GM12878 (cell line): ENCODE data around the gene DYNC1H1. TPM values are rescaled to one million over a fixed set of nuclear protein-coding genes. Genes with fewer than 3 reads are reported as not detected.

Experiments used
- ATAC-seq: fragments of 200-7000 bp; cut with Tn5 transposase; 3 replicates; pipeline ENCODE4 v1.9.1; 2020; ENCODE audit warnings: mild to moderate bottlenecking, moderate library complexity
- BruUV-seq: library from RNA; stranded (reverse); fragments of 400-500 nt; replicated peaks from 2 replicates; lab custom pipeline; 2021; lab: Mats Ljungman, UMichigan
- CTCF ChIA-PET: fragments of 300-600 bp; sonication (Branson Sonifier 250); formaldehyde crosslinking; extraction: SDS; loops from one replicate; lab custom pipeline; 2021; ENCODE audit warnings: inconsistent platforms; lab: Yijun Ruan, JAX
- POLR2A ChIA-PET: fragments of 350-600 bp; formaldehyde crosslinking; extraction: SDS; loops from one replicate; lab custom pipeline; 2021; ENCODE audit warnings: inconsistent platforms; lab: Charles Lee
- RAD21 ChIA-PET: fragments of 300-600 bp; sonication (Branson Sonifier 250); formaldehyde crosslinking; loops from one replicate; lab custom pipeline; 2023; ENCODE audit warnings: antibody characterized with exemption; ENCODE audit not compliant: unreplicated experiment; lab: Charles Lee
- SMC1A ChIA-PET: fragments of 300-600 bp; sonication (Branson Sonifier 250); formaldehyde crosslinking; loops from one replicate; lab custom pipeline; 2023; ENCODE audit not compliant: unreplicated experiment, uncharacterized antibody; lab: Charles Lee
- DNase-seq: peaks from one replicate; pipeline ENCODE4 v3.0.0-alpha.2; 2011; ENCODE audit warnings: low read depth, low spot score
- FAIRE-seq: peaks from 3 replicates; lab custom pipeline; 2011; peaks lifted over from hg19 to GRCh38; lab: Jason Lieb, UNC
- H2AFZ ChIP-seq: 2 replicates; pipeline ENCODE4 v1.6.0; 2011; ENCODE audit warnings: low read depth, low read length, control low read depth; ENCODE audit not compliant: control insufficient read depth
- H3K27ac ChIP-seq: 2 replicates; pipeline ENCODE4 v1.5.1; 2011; ENCODE audit warnings: control low read depth; ENCODE audit not compliant: control insufficient read depth, insufficient read depth
- H3K27me3 ChIP-seq, 2 experiments: replicated peaks in 1 of 2; 2 replicates each; pipeline versions ENCODE4 v1.6.0 to v1.6.1; 2011; ENCODE audit warnings: low read length in 1 of 2; ENCODE audit not compliant: control insufficient read depth in 2 of 2, insufficient read depth in 2 of 2
- H3K36me3 ChIP-seq, 2 experiments: 2 replicates each; pipeline ENCODE4 v1.5.1; 2011; ENCODE audit warnings: low read length in 1 of 2; ENCODE audit not compliant: control insufficient read depth in 2 of 2, insufficient read depth in 2 of 2
- H3K4me1 ChIP-seq: 2 replicates; pipeline ENCODE4 v1.6.1; 2011; ENCODE audit warnings: mild to moderate bottlenecking, low read length, moderate library complexity, mixed read lengths; ENCODE audit not compliant: control insufficient read depth, insufficient read depth
- H3K4me2 ChIP-seq: 2 replicates; pipeline ENCODE4 v1.6.0; 2011; ENCODE audit warnings: control low read depth; ENCODE audit not compliant: control insufficient read depth, insufficient read depth
- H3K4me3 ChIP-seq: fragments of 200-600 bp; sonication (generic); 2 replicates; pipeline ENCODE4 v1.5.1; 2016
- H3K79me2 ChIP-seq: 2 replicates; pipeline ENCODE4 v1.6.0; 2011; ENCODE audit warnings: low read length; ENCODE audit not compliant: control insufficient read depth, insufficient read depth
- H3K9ac ChIP-seq: 2 replicates; pipeline ENCODE4 v1.8.0; 2011; ENCODE audit warnings: low read length, control low read depth, mixed read lengths; ENCODE audit not compliant: control insufficient read depth, insufficient read depth
- H3K9me3 ChIP-seq: replicated peaks from 3 replicates; pipeline ENCODE4 v1.5.1; 2011; ENCODE audit warnings: mild to moderate bottlenecking, low read length; ENCODE audit not compliant: control insufficient read depth, insufficient read depth
- H4K20me1 ChIP-seq: 2 replicates; pipeline ENCODE4 v1.6.0; 2011; ENCODE audit not compliant: control insufficient read depth, insufficient read depth
- CHD4 ChIP-seq: fragments of 200-600 bp; sonication (generic); IDR thresholded peaks from 2 replicates; pipeline ENCODE4 v1.6.1; 2016; ENCODE audit warnings: mild to moderate bottlenecking
- FOS ChIP-seq: IDR thresholded peaks from 3 replicates; pipeline ENCODE4 v1.6.1; 2011; ENCODE audit warnings: borderline replicate concordance; ENCODE audit not compliant: insufficient read length; ENCODE audit errors: extremely low read depth
- FOXM1 ChIP-seq: IDR thresholded peaks from 2 replicates; pipeline ENCODE4 v1.6.1; 2012; ENCODE audit warnings: low read depth, mild to moderate bottlenecking, inconsistent platforms, low read length, moderate library complexity
- JUNB ChIP-seq: IDR thresholded peaks from 2 replicates; pipeline ENCODE4 v1.6.1; 2016; ENCODE audit warnings: antibody characterized with exemption, mild to moderate bottlenecking
- SMAD1 ChIP-seq: fragments of 450-650 bp; IDR thresholded peaks from 2 replicates; pipeline ENCODE4 v1.6.1; 2018; ENCODE audit warnings: mild to moderate bottlenecking, low read depth; ENCODE audit not compliant: partially characterized antibody
- SMC3 ChIP-seq: IDR thresholded peaks from 2 replicates; pipeline ENCODE4 v1.6.1; 2011; ENCODE audit warnings: low read length, improper control_type of control experiment, borderline replicate concordance
- STAT1 ChIP-seq: fragments of 450-650 bp; conservative IDR thresholded peaks from 2 replicates; pipeline ENCODE4 v1.6.1; 2014; ENCODE audit warnings: antibody characterized with exemption, mild to moderate bottlenecking
- TCF7 ChIP-seq: IDR thresholded peaks from 2 replicates; pipeline ENCODE4 v1.6.1; 2014; ENCODE audit warnings: antibody characterized with exemption, borderline replicate concordance
- YBX1 ChIP-seq: fragments of 450-650 bp; IDR thresholded peaks from 2 replicates; pipeline ENCODE4 v1.6.1; 2016; ENCODE audit warnings: antibody characterized with exemption
- ZNF24 ChIP-seq: fragments of 450-650 bp; IDR thresholded peaks from 2 replicates; pipeline ENCODE4 v1.6.1; 2017; ENCODE audit warnings: antibody characterized with exemption, mild to moderate bottlenecking
- WGBS: methylation state at CpG from one replicate; pipeline ENCODE4 v1.1.6; 2016; ENCODE audit warnings: low lambda C conversion rate; ENCODE audit not compliant: insufficient replicate concordance, insufficient coverage; ENCODE audit errors: missing lambda C conversion rate; 5-methylcytosine and 5-hydroxymethylcytosine counted together
- in situ Hi-C: fragments of 300-500 bp; cut with MboI; formaldehyde crosslinking; loops from 9 replicates; pipeline ENCODE4 v1.14.3; 2018; ENCODE audit warnings: mixed read lengths
- intact Hi-C: fragments of 100-400 bp; cut with micrococcal nuclease; formaldehyde crosslinking; loops from one replicate; pipeline ENCODE4 v1.14.2; 2022; ENCODE audit not compliant: unreplicated experiment
- polyA plus RNA-seq, 11 experiments: library from polyadenylated mRNA; depleted of rRNA in 4 of 11; unstranded in 6 of 11; stranded (reverse) in 5 of 11; fragments of >200 nt; fragmentation: Nextera tagmentation in 4 of 11; fragmentation: Illumina TruSeq in 1 of 11; extraction: Ambion mirVana in 4 of 11; extraction: Trizol in 1 of 11; gene quantifications; 1 replicate in 1 of 11; 2 replicates in 10 of 11; pipeline versions ENCODE4 v1.2.1 to v1.2.3, GENCODE V29; 2011 to 2016; ENCODE audit warnings: inconsistent platforms in 2 of 11, missing spikeins in 2 of 11, low read depth in 1 of 11
- total RNA-seq, 4 experiments: library from RNA; depleted of rRNA in 3 of 4; stranded (reverse); fragments of >200 nt in 3 of 4; fragmentation: Illumina TruSeq in 1 of 4; extraction: Trizol in 1 of 4; gene quantifications; 2 replicates each; pipeline versions ENCODE4 v1.2.1 to v1.2.3, GENCODE V29; 2013 to 2021
- TF ChIP-seq, protein P1 (sequence below): fragments of 150-350 bp; IDR thresholded peaks from 2 replicates; pipeline ENCODE4 v1.6.1; 2016; ENCODE audit warnings: low read depth, low read length
- TF ChIP-seq, protein P2 (sequence below): IDR thresholded peaks from 2 replicates; pipeline ENCODE4 v1.6.1; 2012; ENCODE audit warnings: mild to moderate bottlenecking, low read depth, low read length

DYNC1H1 gene
- total and polyA plus RNA-seq, 10 of the 15 experiments (the other 5 are each of a cell fraction or from before 2014, with no cell fraction given): 38.4 to 291 (median 111) TPM

DNA sequence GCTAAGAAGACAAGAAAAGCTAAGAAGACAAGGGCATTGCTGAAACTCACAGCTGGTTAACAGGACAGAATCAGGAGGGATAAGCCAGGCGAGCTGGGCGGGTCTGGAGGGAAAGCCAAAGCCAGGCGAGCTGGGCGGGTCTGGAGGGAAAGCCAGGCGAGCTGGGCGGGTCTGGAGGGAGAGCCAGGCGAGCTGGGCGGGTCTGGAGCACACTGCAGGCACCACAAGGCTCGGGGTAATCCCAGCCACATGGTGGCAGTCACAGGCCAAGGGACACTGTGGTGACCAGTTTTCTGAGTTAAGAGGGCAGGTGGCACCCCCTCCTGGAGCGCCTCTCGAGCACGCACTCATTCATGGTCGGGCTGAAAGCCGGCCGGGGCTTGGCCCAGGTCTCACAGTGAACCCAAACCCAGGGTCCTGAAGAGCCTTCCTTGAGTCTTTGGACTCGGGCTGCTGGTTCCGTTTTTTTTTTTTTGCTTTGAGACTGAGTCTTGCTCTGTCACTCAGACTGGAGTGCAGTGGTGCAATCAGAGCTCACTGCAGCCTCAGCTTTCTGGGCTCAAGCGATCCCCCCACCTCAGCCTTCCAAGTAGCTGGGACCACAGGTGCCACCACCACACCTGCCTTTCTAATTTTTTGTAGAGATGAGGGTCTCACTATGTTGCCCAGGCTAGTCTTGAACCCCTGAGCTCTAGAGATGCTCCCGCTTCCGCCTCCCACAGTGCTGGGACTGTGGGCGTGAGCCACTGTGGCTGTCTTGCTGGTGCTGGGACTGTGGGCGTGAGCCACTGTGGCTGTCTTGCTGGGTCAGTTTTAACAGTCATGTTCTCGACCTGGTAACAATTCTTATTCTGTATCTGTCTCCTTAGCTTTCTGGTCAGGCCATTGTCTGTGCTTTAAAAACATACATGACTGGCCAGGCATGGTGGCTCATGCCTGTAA is 82.2 kb downstream of the DYNC1H1 start:
- no peaks in the 10 kb centered on the region for H3K4me1 ChIP-seq
- no peak overlapping the region for H3K4me3 ChIP-seq
- SMC1A ChIA-PET: interaction anchor here (1.1 to 1.4 kb wide), 2 partner anchors 15 to 50 kb away, joined by 3 to 5 read pairs; no protein-coding TSS in a partner anchor
- RAD21 ChIA-PET: interaction anchor here (0.6 to 1.0 kb wide), 5 partner anchors 51 to 613 kb away, joined by 3 to 7 read pairs (median 3); no protein-coding TSS in a partner anchor
- peak; percentile 83 for ATAC-seq
- no peaks in the 10 kb centered on the region for H3K79me2 ChIP-seq
- peaks cover 13 to 52% of the 10 kb centered on the region in 2 experiments; a peak in 3 of 4 replicates for H3K36me3 ChIP-seq
- H3K27ac ChIP-seq: no peak overlapping the region
- FAIRE-seq: no peak
- 94% methylated on average over 22 of the region's 23 CpGs for WGBS
- CTCF ChIA-PET: interaction anchor here (0.8 to 1.8 kb wide), 5 partner anchors 50 to 339 kb away, joined by 3 to 13 read pairs (median 3); no protein-coding TSS in a partner anchor
- intact Hi-C loops (no loop called here), in situ Hi-C loops (no loop called here)
- no peak for DNase-seq
- no peaks in the 10 kb centered on the region for H3K9me3 ChIP-seq
- no peaks in the 10 kb centered on the region for H3K27me3 ChIP-seq
- H4K20me1 ChIP-seq: no peaks in the 10 kb centered on the region
- H3K9ac ChIP-seq: no peak overlapping the region
- no TSS peak for BruUV-seq
- POLR2A ChIA-PET: interaction anchor here (0.6 to 0.9 kb wide), 3 partner anchors 26 to 75 kb away, joined by 3 read pairs; no protein-coding TSS in a partner anchor
- H3K4me2 ChIP-seq: no peak overlapping the region
- H2AFZ ChIP-seq: no peak overlapping the region
- TF ChIP-seq ZNF24 (no peak), CHD4 (no peak), STAT1 (no peak), TCF7 (no peak), FOXM1 (no peak), FOS (no peak), SMAD1 (no peak), YBX1 (no peak), JUNB (no peak), SMC3 (peak; percentile 21; the same call in 1 of the 2 replicates)
- TF ChIP-seq, protein P1, sequence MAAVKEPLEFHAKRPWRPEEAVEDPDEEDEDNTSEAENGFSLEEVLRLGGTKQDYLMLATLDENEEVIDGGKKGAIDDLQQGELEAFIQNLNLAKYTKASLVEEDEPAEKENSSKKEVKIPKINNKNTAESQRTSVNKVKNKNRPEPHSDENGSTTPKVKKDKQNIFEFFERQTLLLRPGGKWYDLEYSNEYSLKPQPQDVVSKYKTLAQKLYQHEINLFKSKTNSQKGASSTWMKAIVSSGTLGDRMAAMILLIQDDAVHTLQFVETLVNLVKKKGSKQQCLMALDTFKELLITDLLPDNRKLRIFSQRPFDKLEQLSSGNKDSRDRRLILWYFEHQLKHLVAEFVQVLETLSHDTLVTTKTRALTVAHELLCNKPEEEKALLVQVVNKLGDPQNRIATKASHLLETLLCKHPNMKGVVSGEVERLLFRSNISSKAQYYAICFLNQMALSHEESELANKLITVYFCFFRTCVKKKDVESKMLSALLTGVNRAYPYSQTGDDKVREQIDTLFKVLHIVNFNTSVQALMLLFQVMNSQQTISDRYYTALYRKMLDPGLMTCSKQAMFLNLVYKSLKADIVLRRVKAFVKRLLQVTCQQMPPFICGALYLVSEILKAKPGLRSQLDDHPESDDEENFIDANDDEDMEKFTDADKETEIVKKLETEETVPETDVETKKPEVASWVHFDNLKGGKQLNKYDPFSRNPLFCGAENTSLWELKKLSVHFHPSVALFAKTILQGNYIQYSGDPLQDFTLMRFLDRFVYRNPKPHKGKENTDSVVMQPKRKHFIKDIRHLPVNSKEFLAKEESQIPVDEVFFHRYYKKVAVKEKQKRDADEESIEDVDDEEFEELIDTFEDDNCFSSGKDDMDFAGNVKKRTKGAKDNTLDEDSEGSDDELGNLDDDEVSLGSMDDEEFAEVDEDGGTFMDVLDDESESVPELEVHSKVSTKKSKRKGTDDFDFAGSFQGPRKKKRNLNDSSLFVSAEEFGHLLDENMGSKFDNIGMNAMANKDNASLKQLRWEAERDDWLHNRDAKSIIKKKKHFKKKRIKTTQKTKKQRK: no peak
- TF ChIP-seq, protein P2, sequence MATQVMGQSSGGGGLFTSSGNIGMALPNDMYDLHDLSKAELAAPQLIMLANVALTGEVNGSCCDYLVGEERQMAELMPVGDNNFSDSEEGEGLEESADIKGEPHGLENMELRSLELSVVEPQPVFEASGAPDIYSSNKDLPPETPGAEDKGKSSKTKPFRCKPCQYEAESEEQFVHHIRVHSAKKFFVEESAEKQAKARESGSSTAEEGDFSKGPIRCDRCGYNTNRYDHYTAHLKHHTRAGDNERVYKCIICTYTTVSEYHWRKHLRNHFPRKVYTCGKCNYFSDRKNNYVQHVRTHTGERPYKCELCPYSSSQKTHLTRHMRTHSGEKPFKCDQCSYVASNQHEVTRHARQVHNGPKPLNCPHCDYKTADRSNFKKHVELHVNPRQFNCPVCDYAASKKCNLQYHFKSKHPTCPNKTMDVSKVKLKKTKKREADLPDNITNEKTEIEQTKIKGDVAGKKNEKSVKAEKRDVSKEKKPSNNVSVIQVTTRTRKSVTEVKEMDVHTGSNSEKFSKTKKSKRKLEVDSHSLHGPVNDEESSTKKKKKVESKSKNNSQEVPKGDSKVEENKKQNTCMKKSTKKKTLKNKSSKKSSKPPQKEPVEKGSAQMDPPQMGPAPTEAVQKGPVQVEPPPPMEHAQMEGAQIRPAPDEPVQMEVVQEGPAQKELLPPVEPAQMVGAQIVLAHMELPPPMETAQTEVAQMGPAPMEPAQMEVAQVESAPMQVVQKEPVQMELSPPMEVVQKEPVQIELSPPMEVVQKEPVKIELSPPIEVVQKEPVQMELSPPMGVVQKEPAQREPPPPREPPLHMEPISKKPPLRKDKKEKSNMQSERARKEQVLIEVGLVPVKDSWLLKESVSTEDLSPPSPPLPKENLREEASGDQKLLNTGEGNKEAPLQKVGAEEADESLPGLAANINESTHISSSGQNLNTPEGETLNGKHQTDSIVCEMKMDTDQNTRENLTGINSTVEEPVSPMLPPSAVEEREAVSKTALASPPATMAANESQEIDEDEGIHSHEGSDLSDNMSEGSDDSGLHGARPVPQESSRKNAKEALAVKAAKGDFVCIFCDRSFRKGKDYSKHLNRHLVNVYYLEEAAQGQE: no peak
